Superior temporal gyrus (tissue), 1 donor: Measurements from ENCODE around the gene ICE2.
A peak's percentile ranks its signal among the peaks of the same experiment; 100 is the strongest.

Experiments
- DNase-seq: peaks from one replicate; pipeline ENCODE4 v3.0.0-alpha.2; 2016; ENCODE audit errors: extremely low spot score

Gene ICE2

GRCh38 chr15:60478566-60479360 is at the start of gene ICE2:
Gene ICE2, minus strand, starts transcription at chr15:60479142. Its CDS starts 1,165 bp downstream, at chr15:60477977.
- peak; percentile 95 for DNase-seq

- DNase-seq = no peak
These were observed 49.6 kb upstream of the ICE2 start for GRCh38 chr15:60528530-60528929.

GRCh38 chr15:60527456-60527855 is 48.5 kb upstream of the ICE2 start:
- no peak for DNase-seq

GRCh38 chr15:60526127-60526616 is 47.2 kb upstream of the ICE2 start:
- DNase-seq = no peak

GRCh38 chr15:60525341-60526039 is 46.5 kb upstream of the ICE2 start:
- no peak for DNase-seq

- no peak for DNase-seq
These were observed 44.1 kb upstream of the ICE2 start for GRCh38 chr15:60523056-60523455.

GRCh38 chr15:60520825-60521368 is 42.0 kb upstream of the ICE2 start:
- DNase-seq = peak; percentile 74

GRCh38 chr15:60520013-60520824 is 41.3 kb upstream of the ICE2 start:
- DNase-seq = no peak

GRCh38 chr15:60519218-60519617 is 40.3 kb upstream of the ICE2 start:
- DNase-seq = no peak

GRCh38 chr15:60518511-60518910 is 39.6 kb upstream of the ICE2 start:
- no peak for DNase-seq

GRCh38 chr15:60514261-60514881 is 35.4 kb upstream of the ICE2 start:
- DNase-seq = no peak

GRCh38 chr15:60513676-60514075 is 34.7 kb upstream of the ICE2 start:
- DNase-seq = no peak

GRCh38 chr15:60512937-60513336 is 34.0 kb upstream of the ICE2 start:
- no peak for DNase-seq

GRCh38 chr15:60511351-60512031 is 32.5 kb upstream of the ICE2 start:
- DNase-seq = no peak

GRCh38 chr15:60510006-60510405 is 31.1 kb upstream of the ICE2 start:
- no peak for DNase-seq

- DNase-seq = no peak
These were observed 30.5 kb upstream of the ICE2 start for GRCh38 chr15:60509470-60509869.

- DNase-seq = no peak
These were observed 29.5 kb upstream of the ICE2 start for GRCh38 chr15:60508442-60508841.

- DNase-seq = peak; percentile 88
These were observed 28.9 kb upstream of the ICE2 start for GRCh38 chr15:60507596-60508424.

GRCh38 chr15:60496853-60497252 is 17.9 kb upstream of the ICE2 start:
- no peak for DNase-seq

GRCh38 chr15:60494108-60494507 is 15.2 kb upstream of the ICE2 start:
- no peak for DNase-seq
